HUDEP-2 (cell line): ENCODE results near the gene COL15A1.
"Not testable (repeated sequence)": the region's sequence is repeated elsewhere in the genome, so short reads cannot be mapped to it uniquely, and the experiment has no call there.

Experiments used
- DNase-seq, 76 experiments: peaks; one replicate each; lab custom pipeline; 2025; ENCODE audit not compliant: unreplicated experiment in 76 of 76; lab: John Stamatoyannopoulos, UW

The COL15A1 gene

DNA sequence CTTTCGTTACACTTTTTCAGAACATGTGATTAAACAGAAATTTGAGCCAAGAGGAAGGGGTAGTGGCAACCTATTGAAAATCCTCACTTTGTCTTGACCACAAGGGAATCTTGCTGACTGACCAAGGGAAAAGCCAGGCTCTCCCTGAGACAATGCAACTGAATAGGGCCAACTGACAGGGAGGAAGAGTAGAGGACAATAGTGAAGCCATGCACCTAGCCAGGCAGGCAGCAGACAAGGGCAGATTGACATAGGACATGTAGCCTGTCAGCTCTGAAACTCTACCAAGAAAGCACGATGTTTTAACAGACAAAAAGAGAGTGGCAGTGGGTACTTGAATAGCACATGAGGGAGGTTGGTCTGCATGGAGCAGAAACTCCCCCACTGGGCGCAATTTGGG lies 152.7 kb downstream of the COL15A1 start:
- DNase-seq, result no peak

DNA sequence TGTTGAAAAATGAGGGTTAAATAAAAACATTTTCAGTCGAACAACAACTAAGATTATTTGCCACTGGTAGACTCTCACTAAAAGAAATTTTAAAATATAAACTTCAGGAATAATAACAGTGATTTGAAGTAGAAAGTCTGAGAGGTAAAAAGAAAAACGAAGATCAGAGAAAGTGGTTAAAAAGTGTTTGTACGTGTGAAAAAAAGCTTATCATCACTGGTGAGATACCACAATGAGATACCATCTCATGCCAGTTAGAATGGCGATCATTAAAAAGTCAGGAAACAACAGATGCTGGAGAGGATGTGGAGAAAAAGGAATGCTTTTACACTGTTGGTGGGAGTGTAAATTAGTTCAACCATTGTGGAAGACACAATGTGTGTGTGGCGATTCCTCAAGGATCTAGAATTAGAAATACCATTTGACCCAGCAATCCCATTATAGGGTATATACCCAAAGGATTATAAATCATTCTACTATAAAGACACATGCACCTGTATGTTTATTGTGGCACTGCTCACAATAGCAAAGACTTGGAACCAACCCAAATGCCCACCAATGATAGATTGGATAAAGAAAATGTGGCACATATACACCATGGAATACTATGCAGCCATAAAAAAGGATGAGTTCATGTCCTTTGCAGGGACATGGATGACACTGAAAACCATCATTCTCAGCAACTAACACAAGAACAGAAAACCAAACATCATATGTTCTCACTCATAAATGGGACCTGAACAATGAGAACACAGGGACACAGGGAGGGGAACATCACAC lies 156.3 kb downstream of the COL15A1 start:
- DNase-seq, result not testable (repeated sequence)

DNA sequence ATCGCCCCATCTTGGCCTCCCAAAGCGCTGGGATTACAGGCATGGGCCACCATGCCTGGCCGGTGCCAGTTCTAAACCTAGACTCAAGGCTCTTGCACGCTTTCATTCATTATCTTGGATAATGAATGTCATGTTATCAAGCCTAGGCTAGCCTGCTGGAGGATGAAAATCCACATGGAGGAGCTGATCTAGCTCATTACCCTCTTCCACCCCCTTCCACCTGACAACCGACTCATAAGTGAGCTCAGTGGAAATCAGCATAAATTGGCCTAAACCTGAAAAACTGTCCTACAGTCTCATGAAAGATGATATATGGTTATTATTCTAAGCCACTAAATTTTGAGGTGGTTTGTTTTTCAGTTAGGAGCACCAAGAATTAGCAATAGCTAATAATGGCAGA lies 157.6 kb downstream of the COL15A1 start:
- no peak for DNase-seq

GRCh38 chr9:99101812-99102211 lies 158.1 kb downstream of the COL15A1 start:
- no peak for DNase-seq

GRCh38 chr9:99103054-99103895 lies 159.6 kb downstream of the COL15A1 start:
- DNase-seq, result no peak

DNA sequence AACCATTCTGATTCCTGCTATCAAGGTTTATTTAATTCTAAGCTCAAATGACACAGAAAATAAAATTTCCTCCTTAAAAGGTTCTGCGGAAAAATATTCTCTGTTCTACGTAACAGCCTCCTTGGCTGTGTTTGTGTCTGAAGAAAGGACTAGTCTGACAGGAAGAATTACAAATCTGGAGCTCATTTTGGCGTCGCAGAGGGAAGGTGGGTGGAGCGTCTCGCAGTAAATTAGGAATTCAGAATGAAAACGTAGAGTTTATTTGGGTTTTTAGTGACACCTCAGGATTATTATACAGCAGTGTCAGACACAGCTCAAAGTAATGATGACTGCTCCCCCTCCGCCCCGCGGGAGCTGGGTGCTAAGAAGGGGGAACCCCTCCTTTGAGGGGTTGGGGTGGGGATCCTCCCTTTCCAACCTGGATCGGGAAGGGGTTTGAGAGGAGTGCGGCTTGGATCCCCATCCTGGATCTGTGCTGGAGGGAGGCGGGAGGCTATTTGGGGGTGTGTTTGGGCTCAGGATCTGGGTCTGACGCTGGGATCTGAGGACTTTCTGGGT lies 160.3 kb downstream of the COL15A1 start:
- DNase-seq, result no peak

GRCh38 chr9:99104459-99105151 lies 160.9 kb downstream of the COL15A1 start, which contains the start of gene TGFBR1:
TGFBR1 (plus strand) TSS chr9:99105113; CDS start chr9:99105206, 93 bp downstream.
- peak in 74 of 76 experiments; percentile 33 to 94 (median 88) for DNase-seq

DNA sequence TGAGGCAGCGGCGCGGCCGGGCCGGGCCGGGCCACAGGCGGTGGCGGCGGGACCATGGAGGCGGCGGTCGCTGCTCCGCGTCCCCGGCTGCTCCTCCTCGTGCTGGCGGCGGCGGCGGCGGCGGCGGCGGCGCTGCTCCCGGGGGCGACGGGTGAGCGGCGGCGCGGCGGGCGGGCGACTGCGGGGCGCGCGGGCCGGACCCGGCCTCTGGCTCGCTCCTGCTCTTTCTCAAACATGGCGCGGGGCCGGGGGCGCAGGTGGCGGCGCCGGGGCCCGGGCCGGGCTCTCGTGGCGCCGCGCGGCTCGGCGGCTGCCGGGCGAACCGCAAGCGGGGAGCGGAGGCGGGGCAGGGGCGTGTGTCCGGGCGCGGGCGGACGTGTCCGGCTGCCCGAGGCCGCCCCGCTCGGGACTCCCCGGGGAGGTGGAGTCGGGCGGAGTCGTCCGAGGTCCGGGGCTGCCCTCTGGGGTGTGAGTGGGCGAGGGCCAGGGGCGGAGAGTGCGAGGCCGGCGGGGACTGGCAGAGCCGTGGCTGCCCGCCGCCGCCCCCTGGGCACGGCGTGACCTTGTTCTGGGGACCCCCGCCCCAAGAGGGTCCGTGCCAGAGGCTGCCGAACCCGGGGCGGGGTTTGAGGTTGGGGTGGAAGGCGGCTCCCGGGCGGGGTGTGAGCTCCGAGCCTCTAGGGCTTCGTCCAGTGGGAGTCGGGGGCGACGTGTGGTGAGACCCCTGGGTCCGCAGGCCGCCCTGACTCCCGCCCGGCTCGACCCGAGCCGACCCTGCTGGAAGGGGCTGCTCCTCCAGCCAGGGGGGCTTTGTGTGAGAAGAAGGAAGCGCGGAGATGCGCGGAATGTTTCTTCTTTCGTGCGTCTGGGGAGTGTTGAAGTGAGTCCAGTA lies 161.7 kb downstream of the COL15A1 start:
- DNase-seq, result peak in 49 of 76 experiments; percentile 11 to 63 (median 42)

GRCh38 chr9:99106044-99106375 lies 162.3 kb downstream of the COL15A1 start:
- no peak for DNase-seq

- no peak for DNase-seq
These were observed 163.7 kb downstream of the COL15A1 start for GRCh38 chr9:99107421-99107820.

- DNase-seq, result no peak
These were observed 164.4 kb downstream of the COL15A1 start for GRCh38 chr9:99108131-99108530.

DNA sequence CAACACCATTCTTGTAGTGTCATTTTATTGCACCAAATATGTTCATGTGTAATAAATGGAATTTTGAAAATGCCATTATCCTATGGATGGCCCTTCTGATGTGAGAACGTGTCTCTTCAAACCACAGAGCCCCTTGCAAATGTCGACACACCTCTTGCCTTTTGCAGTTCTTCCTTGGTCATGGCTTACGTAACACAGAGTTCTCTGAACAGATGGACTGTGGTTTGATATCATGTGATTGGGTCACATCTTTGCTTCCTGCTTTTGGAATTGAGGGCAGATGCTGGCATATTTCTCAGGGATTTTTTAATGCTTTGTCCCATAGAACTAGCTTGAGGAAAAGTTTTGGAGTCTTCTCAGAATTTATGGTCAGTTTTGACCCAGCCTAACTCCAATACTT lies 165.8 kb downstream of the COL15A1 start:
- no peak for DNase-seq

- no peak for DNase-seq
These were observed 169.2 kb downstream of the COL15A1 start for GRCh38 chr9:99112750-99113413.

GRCh38 chr9:99113414-99114048 lies 169.8 kb downstream of the COL15A1 start:
- DNase-seq, result no peak

GRCh38 chr9:99114049-99114440 lies 170.3 kb downstream of the COL15A1 start:
- DNase-seq, result no peak

DNA sequence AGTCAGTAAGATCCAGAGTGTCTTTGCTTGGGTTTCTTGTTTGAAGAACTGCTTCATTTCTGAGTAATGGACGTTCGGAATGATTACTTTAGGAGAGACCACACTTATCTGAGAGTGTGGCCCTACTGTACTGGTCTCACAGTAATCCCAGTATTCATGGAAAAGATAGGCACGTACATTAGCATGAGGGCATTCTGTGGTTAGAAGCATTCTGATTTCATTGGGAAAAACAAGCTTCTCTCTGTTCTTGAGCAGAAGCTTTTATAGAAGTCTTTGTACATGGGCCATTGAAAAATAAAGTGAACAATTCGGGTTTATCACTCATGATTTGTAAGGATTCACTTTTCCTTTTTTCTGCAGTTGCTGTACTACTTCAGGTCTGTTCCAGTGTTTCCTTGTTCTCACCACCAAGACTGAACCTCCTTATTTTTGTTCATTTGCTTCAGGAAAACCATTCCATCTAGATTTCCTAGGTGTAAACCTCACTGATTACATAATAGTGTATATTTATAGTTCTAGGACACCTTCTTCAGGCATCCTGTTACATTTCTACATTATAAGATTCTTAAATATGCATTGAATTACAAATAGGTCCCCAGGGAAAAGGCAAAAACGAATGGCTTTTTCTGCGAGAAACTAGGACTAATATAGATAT lies 171.3 kb downstream of the COL15A1 start:
- DNase-seq, result no peak

- DNase-seq, result no peak
These were observed 172.3 kb downstream of the COL15A1 start for GRCh38 chr9:99116003-99116411.

DNA sequence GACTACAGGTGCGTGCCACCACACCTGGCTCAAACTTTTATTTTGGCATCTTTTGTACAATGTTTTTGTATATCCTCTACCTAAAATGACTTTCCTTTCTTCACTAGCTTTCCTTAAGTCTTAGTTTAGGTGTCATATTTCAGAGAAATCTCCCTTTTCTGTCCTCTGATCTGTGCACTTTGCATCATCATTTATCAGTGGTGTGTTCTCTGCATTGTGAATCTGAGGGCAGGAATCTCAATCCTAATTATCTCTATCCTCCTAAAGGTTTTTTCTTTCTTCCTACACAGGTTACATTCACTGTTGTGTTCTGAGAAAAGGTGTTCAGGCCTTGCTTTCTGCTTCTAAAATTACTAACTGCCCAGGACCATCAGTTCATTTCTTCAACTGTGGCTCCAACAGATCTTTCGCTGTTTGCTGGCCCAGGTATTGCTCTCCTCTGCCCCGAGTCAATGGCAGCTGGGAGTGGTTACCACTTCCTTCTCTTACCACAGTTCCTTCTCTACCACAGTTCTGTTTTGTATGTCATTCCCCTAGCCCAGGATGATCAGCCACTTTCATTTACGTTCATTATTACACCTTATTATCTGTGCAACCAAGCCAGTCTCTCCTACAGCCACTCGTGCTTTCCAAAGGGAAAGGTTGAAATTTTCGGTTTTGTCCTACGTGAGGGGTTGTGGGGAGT lies 175.2 kb downstream of the COL15A1 start:
- DNase-seq, result no peak
